NCI-H345 (cell line): Measurements from ENCODE around the gene OR6J1.
A peak's percentile ranks its signal among the peaks of the same experiment; 100 is the strongest.
"Not testable (repeated sequence)": the region's sequence is repeated elsewhere in the genome, so short reads cannot be mapped to it uniquely, and the experiment has no call there.

ENCODE experiments used
- DNase-seq: peaks from one replicate; lab custom pipeline; 2025; lab: John Stamatoyannopoulos, UW

OR6J1 gene

DNA sequence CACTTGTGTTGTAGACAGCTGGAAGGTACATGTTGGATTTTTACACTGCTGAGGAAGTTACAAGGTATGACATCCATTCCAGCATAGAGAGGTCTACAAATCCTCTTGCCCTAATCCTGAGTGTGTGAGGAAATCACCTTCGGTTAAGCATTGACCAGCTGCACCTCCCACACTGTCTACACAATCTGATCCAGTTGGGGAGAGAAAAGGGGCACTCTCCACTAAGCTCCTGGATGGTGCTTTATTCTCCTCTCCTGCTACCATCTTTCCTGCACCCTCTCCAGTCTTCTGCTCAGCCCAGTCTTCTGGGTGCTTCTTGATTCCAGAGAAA, at the start of gene OR6J1:
OR6J1 (minus strand) TSS at position 48 of the 331 bp plus-strand sequence. CDS start 9,541 bp downstream, outside the sequence.
- no peak for DNase-seq

- DNase-seq: no peak
Observed at GRCh38 chr14:22692194-22692593, 48.0 kb upstream of the OR6J1 start.

DNA sequence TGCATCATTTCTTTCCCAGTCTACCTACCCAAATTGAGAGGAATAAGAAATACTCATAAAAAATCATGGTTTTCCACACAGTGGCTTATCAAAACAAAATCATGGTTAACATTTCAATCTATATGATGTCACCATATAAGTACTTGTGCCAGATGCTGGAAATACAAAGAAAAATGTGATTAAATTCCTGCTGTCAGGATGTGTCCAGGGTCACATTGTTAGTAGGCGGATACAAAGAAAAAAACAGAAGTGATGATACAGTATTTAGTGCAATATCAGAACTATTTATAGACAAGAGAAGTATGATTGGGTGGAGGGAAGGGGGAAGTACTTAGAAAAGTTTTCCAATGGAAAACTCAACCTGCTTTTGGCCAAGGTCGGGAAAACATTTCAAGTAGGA, 47.0 kb upstream of the OR6J1 start:
- DNase-seq: no peak

- DNase-seq: no peak
Observed at GRCh38 chr14:22689199-22689598, 45.0 kb upstream of the OR6J1 start.

GRCh38 chr14:22687969-22688368, 43.8 kb upstream of the OR6J1 start:
- DNase-seq: not testable (repeated sequence)

GRCh38 chr14:22686176-22686611, 42.0 kb upstream of the OR6J1 start:
- DNase-seq: not testable (repeated sequence)

- no peak for DNase-seq
Observed at GRCh38 chr14:22685467-22685866, 41.3 kb upstream of the OR6J1 start.

- DNase-seq: not testable (repeated sequence)
Observed at GRCh38 chr14:22683428-22683827, 39.3 kb upstream of the OR6J1 start.

DNA sequence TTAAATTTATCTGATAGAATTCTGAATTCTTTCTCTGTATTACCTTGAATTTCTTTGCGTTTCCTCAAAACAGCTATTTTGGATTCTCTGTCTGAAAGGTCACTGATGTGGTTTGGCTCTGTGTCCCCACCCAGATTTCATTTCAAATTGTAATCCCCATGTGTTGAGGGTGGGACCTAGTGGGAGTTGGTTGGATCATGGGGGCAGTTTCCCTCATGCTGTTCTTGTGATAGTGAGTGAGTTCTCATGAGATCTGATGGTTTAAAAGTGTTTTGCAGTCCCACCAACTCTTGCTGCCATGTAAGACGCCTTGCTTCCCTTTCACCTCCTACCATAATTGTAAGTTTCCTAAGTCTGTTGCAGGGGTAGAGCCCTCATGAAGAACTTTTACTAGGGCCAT, 34.1 kb upstream of the OR6J1 start:
- no peak for DNase-seq

- DNase-seq: not testable (repeated sequence)
Observed at GRCh38 chr14:22677551-22677950, 33.4 kb upstream of the OR6J1 start.

DNA sequence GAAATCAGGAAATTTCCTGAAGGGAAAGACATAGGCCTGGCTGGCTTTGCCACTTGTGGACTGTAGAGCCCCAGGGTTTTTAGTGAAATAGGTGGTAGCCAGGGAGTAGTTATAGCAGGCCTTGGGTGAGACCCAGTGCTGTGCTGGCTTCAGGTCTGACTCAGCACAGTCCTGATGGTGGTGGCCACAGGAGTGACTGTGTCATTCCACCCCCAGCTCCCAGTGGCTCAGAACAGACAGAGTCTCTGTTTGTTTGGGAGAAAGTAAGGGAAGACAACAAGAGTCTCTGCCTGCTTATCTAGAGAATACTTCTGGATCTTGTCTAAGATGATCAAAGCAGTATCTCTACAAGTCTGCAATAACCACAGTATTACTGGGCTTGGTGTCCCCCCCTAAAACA, 27.5 kb upstream of the OR6J1 start:
- no peak for DNase-seq

DNA sequence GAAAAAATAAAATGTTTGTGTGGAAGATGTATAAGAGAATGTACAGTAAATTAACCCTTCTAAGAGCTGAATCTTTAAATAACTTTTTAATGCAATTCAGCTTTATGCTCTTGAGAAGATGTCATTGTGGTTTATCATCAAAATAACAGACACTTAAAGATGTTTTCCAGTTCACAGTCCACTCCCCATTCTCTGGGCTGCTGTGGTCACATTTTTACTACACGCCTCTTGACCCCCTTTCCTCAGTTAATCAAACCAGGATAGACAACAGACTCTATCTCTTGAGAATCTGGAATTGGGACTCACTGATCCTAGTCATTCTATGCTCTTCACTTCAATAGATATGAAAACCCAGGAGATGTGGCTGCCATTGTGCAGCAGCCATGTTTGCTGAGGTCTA, 24.7 kb upstream of the OR6J1 start:
- no peak for DNase-seq

GRCh38 chr14:22668417-22668816, 24.3 kb upstream of the OR6J1 start:
- DNase-seq: no peak

DNA sequence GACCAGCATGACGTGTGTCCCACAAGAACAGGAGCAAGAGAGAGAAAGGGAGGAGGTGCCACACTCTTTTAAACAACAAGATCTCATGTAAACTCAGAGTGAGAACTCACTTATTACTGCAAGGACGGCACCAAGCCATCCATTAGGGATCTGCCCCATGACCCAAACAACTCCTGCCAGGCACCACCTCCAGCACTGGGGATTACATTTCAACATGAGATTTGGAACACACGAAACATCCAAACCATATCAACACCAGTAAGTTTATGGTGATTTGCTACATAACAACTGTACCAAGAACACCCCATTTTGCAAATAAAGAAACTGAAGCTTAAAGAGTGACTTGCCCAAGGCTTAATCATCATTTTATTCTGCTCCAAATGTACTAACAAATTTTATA, 23.7 kb upstream of the OR6J1 start:
- DNase-seq: no peak

DNA sequence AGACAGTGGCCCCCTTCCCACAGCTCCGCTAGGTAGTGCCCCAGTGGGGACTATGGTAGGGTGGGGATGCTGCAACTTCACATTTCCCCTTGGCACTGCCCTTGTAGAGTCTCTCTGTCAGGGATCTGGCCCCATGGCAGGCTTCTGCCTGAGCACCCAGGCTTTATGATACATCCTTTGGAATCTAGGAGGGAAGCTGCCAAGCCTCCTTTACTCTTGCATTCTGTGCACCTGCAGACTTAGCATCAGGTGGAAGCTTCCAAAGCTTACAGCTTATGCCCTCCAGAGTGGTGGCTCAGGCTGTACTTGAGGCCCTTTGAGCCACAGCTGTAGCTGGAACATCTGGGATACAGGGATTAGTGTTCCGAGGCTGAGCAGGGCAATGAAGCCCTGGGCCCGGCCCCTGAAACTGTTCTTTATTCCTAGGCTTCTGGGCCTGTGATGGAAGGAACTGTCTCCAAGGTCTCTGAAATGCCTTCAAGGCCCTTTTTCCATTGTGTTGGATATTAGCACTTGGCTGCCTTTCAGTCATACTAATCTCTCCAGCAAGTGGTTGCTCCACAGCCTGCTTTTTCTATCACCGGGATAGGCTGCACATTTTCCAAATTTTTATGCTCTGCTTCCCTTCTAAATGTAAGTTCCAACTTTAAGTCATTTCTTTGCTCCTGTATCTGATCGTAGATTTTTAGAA, 22.2 kb upstream of the OR6J1 start:
- no peak for DNase-seq

DNA sequence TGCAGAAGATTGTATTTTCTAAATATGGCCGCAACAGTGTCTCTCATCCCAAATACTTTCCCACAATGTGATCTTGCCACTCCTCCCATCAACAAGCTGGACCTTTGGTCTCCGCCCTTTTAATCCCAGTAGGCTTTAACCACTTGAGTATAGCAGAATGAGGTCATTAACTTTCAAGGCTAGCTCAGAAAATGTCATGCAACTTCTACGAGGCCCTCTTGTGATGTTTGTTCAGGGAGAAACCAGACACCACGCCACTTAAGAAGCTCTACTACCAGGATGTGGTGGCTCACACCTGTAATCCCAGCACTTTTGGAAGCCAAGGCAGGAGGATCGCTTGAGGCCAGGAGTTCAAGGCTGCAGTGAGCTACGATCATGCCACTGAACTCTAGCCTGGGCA, 20.1 kb upstream of the OR6J1 start:
- peak; percentile 8 for DNase-seq

- no peak for DNase-seq
Observed at GRCh38 chr14:22660654-22661053, 16.5 kb upstream of the OR6J1 start.

GRCh38 chr14:22658946-22659345, 14.8 kb upstream of the OR6J1 start:
- DNase-seq: no peak

DNA sequence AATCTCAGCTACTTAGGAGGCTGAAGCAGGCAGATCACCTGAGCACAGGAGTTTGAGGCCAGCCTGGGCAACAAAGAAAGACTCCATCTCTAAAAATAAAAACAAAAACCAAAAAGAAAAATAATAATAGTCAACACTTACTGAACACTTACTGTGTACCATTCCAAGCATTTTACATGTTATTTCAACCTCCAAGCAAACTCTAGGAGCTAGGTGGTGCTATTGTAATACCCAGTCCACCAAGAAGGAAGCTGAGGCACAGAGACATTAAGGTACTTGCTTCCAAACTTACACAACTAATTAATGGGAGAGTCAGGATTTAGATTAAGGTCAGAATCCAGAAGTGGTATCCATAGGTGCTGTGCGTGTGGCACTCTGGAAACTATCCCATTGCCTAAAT, 13.7 kb upstream of the OR6J1 start:
- DNase-seq: no peak

DNA sequence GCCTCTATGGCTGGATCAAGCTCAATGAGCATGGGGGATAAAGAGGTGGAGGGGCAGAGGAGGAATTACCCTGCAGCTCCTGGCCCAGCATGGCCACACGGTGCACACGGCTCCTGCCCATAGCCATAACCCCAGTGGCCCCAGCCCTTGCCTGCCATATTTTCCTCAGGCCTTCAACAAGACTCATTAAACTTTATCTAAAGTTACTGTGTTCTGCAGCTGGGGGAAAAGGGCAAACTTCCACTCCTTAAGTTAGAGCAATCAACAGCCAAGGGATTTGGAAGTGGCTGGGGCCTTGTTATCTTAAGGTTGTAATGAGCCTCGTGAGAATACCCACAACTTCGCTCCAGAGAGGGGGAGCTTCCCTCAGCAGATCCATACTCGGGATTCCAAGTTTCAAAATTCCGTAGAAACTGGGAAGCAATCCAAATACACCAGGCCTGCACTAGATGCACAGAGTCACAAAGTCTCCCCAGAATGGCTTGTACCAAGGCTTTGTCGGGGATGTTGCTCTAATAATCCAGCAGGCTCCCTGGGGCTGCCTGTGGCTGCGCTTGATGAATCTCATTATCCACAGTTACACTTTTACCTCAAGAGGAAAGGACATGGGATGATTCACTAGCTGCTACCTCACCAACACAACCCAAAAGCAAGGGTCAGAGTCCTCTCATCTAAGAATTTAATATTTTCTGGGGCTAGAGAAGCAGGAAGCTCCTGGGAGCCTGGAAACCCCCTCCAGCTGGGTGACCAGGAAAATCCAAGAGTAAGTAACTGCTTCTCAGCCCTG, 13.0 kb upstream of the OR6J1 start:
- no peak for DNase-seq

DNA sequence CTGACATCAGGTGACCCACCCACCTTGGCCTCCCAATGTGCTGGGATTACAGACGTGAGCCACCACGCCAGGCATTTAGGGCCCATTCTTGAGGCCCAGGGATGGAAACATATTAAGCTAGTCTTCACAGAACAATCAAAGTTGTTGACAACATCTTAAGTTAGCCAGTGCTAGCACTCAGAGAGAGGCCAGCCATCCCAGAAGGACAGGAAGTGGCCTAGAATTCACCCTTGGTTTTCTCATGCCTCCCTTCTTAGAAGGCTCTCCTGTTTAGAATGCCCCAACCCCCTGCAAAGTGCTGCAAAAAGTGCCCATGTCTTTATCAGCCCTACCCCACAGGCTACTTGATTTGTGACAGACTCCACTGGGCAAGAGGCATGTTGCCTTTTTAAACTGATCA, 12.1 kb upstream of the OR6J1 start:
- DNase-seq: no peak

- peak; percentile 65 for DNase-seq
Observed at GRCh38 chr14:22653012-22653621, 9.0 kb upstream of the OR6J1 start.

DNA sequence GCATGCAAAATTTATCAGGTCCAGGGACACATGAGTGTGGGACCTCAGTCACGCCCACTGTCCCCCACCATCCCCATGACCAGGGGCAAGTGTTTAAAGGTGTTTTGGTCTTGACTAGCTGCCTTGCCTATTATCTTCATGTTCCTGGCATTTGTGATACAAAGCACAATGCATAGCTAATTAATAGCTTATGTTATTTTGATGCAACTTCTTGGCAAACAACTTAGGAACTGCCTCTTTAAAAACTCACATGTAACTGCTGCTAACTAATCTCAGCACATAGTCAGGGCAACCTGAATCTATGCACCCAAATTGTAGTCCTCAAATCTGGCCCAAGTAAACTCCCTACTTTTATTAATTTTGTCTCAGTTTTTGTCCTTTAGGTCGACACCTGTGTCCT, 7.4 kb upstream of the OR6J1 start:
- DNase-seq: no peak
